SU-DHL-6 (cell line): ENCODE measurements around the gene YTHDC1.

Experiments used
- H2AFZ ChIP-seq: fragments of 200-600 bp; sonication (generic); 2 replicates; pipeline ENCODE4 v1.6.1; 2014; ENCODE audit warnings: low read depth, mild to moderate bottlenecking, moderate library complexity, mixed read lengths, antibody characterized with exemption, low read length; ENCODE audit not compliant: severe bottlenecking
- H3F3A ChIP-seq: fragments of 200-600 bp; shearing (Covaris generic); 2 replicates; pipeline ENCODE4 v1.6.0; 2016; ENCODE audit warnings: antibody characterized with exemption, mild to moderate bottlenecking; ENCODE audit not compliant: insufficient read depth
- H3K27ac ChIP-seq: fragments of 200-600 bp; sonication (generic); 2 replicates; pipeline ENCODE4 v1.5.1; 2016; ENCODE audit warnings: low read depth, mild to moderate bottlenecking, low read length, moderate library complexity, mixed read lengths
- H3K27me3 ChIP-seq: fragments of 200-600 bp; sonication (generic), shearing (Covaris generic); 2 replicates; pipeline ENCODE4 v1.6.0; 2014; ENCODE audit warnings: mild to moderate bottlenecking, low read length
- H3K36me3 ChIP-seq: fragments of 200-600 bp; sonication (generic); 2 replicates; pipeline ENCODE4 v1.6.1; 2014; ENCODE audit warnings: mild to moderate bottlenecking, low read length, mixed read lengths
- H3K4me2 ChIP-seq: fragments of 300-600, 200-600 bp; shearing (Covaris generic), sonication (generic); 2 replicates; pipeline ENCODE4 v1.6.0; 2014; ENCODE audit warnings: low read length, low read depth, mild to moderate bottlenecking; ENCODE audit not compliant: poor library complexity, severe bottlenecking
- H3K4me3 ChIP-seq: fragments of 200-600 bp; sonication (generic); 2 replicates; pipeline ENCODE4 v1.5.1; 2014; ENCODE audit warnings: antibody characterized with exemption, low read length, mild to moderate bottlenecking, mixed read lengths; ENCODE audit not compliant: insufficient read depth, poor library complexity, severe bottlenecking
- H3K79me2 ChIP-seq: fragments of 200-600 bp; sonication (generic); 2 replicates; pipeline ENCODE4 v1.6.1; 2014; ENCODE audit warnings: mild to moderate bottlenecking, low read length, moderate library complexity; ENCODE audit not compliant: insufficient read depth
- H3K9ac ChIP-seq: fragments of 200-600 bp; sonication (generic); 2 replicates; pipeline ENCODE4 v1.7.0; 2014; ENCODE audit warnings: mild to moderate bottlenecking, low read length
- H3K9me2 ChIP-seq: fragments of 200-600 bp; sonication (generic); replicated peaks from 2 replicates; pipeline ENCODE4 v1.6.1; 2014; ENCODE audit warnings: low read length; ENCODE audit not compliant: insufficient read depth
- H3K9me3 ChIP-seq: fragments of 200-600 bp; sonication (generic); 2 replicates; pipeline ENCODE4 v1.6.1; 2014; ENCODE audit warnings: low read length, mixed read lengths; ENCODE audit not compliant: insufficient read depth
- H4K20me1 ChIP-seq: fragments of 200-600 bp; sonication (generic); 2 replicates; pipeline ENCODE4 v1.6.1; 2014; ENCODE audit warnings: low read depth, mild to moderate bottlenecking, antibody characterized with exemption, low read length, moderate library complexity, mixed read lengths
- CTCF ChIP-seq: fragments of 200-600 bp; sonication (generic); IDR thresholded peaks from one replicate; pipeline ENCODE4 v1.5.1; 2017; ENCODE audit warnings: antibody characterized with exemption, mild to moderate bottlenecking, low read length, moderate library complexity; ENCODE audit not compliant: insufficient read depth, poor library complexity, severe bottlenecking
- EZH2phosphoT487 ChIP-seq: fragments of 200-600 bp; sonication (generic), shearing (Covaris generic); conservative IDR thresholded peaks from 2 replicates; pipeline ENCODE4 v1.6.1; 2018; ENCODE audit warnings: mild to moderate bottlenecking, antibody characterized with exemption, low read length, moderate library complexity, mixed read lengths

The YTHDC1 gene

GRCh38 chr4:68297137-68297536 lies 52.8 kb downstream of the YTHDC1 start:
- Histone ChIP-seq H3K4me3 (no peak overlapping the region), H3K4me2 (no peak overlapping the region), H3K27me3 (no peaks in the 10 kb centered on the region), H3K9me2 (no peaks in the 10 kb centered on the region), H2AFZ (no peak overlapping the region), H3K9ac (no peak overlapping the region), H3K27ac (no peak overlapping the region), H4K20me1 (no peaks in the 10 kb centered on the region), H3K36me3 (no peaks in the 10 kb centered on the region), H3K79me2 (no peaks in the 10 kb centered on the region), H3F3A (no peaks in the 10 kb centered on the region), H3K9me3 (no peaks in the 10 kb centered on the region)
- TF ChIP-seq CTCF, result no peak
- TF ChIP-seq EZH2phosphoT487, result no peak

- Histone ChIP-seq H3F3A (no peaks in the 10 kb centered on the region), H2AFZ (no peak overlapping the region), H3K9me3 (no peaks in the 10 kb centered on the region)
Measured at GRCh38 chr4:68291256-68291655, 58.6 kb downstream of the YTHDC1 start.

GRCh38 chr4:68288393-68288740 lies 61.5 kb downstream of the YTHDC1 start:
- no peak overlapping the region for H3K27ac ChIP-seq
- H3K4me2 ChIP-seq, result no peak overlapping the region
- H3K27me3 ChIP-seq, result no peaks in the 10 kb centered on the region
- H3K9ac ChIP-seq, result no peak overlapping the region
- H3K79me2 ChIP-seq, result no peaks in the 10 kb centered on the region
- no peaks in the 10 kb centered on the region for H3K9me3 ChIP-seq
- no peak overlapping the region for H2AFZ ChIP-seq
- no peaks in the 10 kb centered on the region for H3K9me2 ChIP-seq
- H3F3A ChIP-seq, result no peaks in the 10 kb centered on the region
- no peaks in the 10 kb centered on the region for H4K20me1 ChIP-seq
- H3K36me3 ChIP-seq, result no peaks in the 10 kb centered on the region
- H3K4me3 ChIP-seq, result no peak overlapping the region
- TF ChIP-seq EZH2phosphoT487 (no peak), CTCF (no peak)

More at GRCh38 chr4:68291256-68291655, 58.6 kb downstream of the YTHDC1 start:
- Histone ChIP-seq H3K4me2 (no peak overlapping the region), H3K4me3 (no peak overlapping the region), H4K20me1 (no peaks in the 10 kb centered on the region), H3K36me3 (no peaks in the 10 kb centered on the region), H3K27ac (no peak overlapping the region), H3K9me2 (no peaks in the 10 kb centered on the region), H3K9ac (no peak overlapping the region), H3K79me2 (no peaks in the 10 kb centered on the region), H3K27me3 (no peaks in the 10 kb centered on the region)
- TF ChIP-seq EZH2phosphoT487 (no peak), CTCF (no peak)
